WTC11 (cell line): ENCODE data around the gene TSHZ1.

Source experiments
- CBFB ChIP-seq: sonication (generic); formaldehyde crosslinking; IDR thresholded peaks from 2 replicates; pipeline ENCODE4 v1.8.1; 2022; ENCODE audit warnings: mild to moderate bottlenecking, low read depth, missing genetic modification reagents
- ELF4 ChIP-seq: sonication (generic); formaldehyde crosslinking; IDR thresholded peaks from 2 replicates; pipeline ENCODE4 v1.8.1; 2022; ENCODE audit warnings: low read depth, mild to moderate bottlenecking, moderate library complexity, missing genetic modification reagents
- NFE2L1 ChIP-seq: sonication (generic); formaldehyde crosslinking; IDR thresholded peaks from 2 replicates; pipeline ENCODE4 v1.8.1; 2023; ENCODE audit warnings: missing genetic modification reagents
- RELA ChIP-seq: sonication (generic); formaldehyde crosslinking; IDR thresholded peaks from 2 replicates; pipeline ENCODE4 v1.8.1; 2022; ENCODE audit warnings: missing genetic modification reagents, mild to moderate bottlenecking, borderline replicate concordance
- SMAD3 ChIP-seq: sonication (generic); formaldehyde crosslinking; IDR thresholded peaks from 2 replicates; pipeline ENCODE4 v1.8.0; 2022; ENCODE audit warnings: missing genetic modification reagents, mild to moderate bottlenecking, borderline replicate concordance
- SP1 ChIP-seq: sonication (generic); formaldehyde crosslinking; conservative IDR thresholded peaks from 2 replicates; pipeline ENCODE4 v1.8.1; 2022; ENCODE audit warnings: missing genetic modification reagents
- ZNF121 ChIP-seq: sonication (generic); formaldehyde crosslinking; IDR thresholded peaks from 2 replicates; pipeline ENCODE4 v1.8.0; 2023; ENCODE audit warnings: missing genetic modification reagents
- TF ChIP-seq, protein P1 (sequence below): sonication (generic); formaldehyde crosslinking; IDR thresholded peaks from 2 replicates; pipeline ENCODE4 v1.8.0; 2022; ENCODE audit warnings: missing genetic modification reagents
- TF ChIP-seq, protein P2 (sequence below): fragments of 200-600 bp; IDR thresholded peaks from 2 replicates; pipeline ENCODE4 v1.8.0; 2022; ENCODE audit warnings: antibody characterized with exemption
- TF ChIP-seq, protein P3 (sequence below): sonication (generic); formaldehyde crosslinking; IDR thresholded peaks from 2 replicates; pipeline ENCODE4 v1.8.0; 2022; ENCODE audit warnings: mild to moderate bottlenecking, missing genetic modification reagents
- TF ChIP-seq, protein P4 (sequence below): sonication (generic); formaldehyde crosslinking; IDR thresholded peaks from 2 replicates; pipeline ENCODE4 v1.8.0; 2022; ENCODE audit warnings: mild to moderate bottlenecking, missing genetic modification reagents
- TF ChIP-seq, protein P5 (sequence below): sonication (generic); formaldehyde crosslinking; IDR thresholded peaks from 2 replicates; pipeline ENCODE4 v1.8.1; 2023; ENCODE audit warnings: mild to moderate bottlenecking, missing genetic modification reagents, moderate library complexity
- TF ChIP-seq, protein P6 (sequence below): fragments of 250-450 bp; sonication (Bioruptor Pico); IDR thresholded peaks from 2 replicates; pipeline ENCODE4 v2.1.2; 2022; ENCODE audit warnings: mild to moderate bottlenecking, moderate library complexity

DNA sequence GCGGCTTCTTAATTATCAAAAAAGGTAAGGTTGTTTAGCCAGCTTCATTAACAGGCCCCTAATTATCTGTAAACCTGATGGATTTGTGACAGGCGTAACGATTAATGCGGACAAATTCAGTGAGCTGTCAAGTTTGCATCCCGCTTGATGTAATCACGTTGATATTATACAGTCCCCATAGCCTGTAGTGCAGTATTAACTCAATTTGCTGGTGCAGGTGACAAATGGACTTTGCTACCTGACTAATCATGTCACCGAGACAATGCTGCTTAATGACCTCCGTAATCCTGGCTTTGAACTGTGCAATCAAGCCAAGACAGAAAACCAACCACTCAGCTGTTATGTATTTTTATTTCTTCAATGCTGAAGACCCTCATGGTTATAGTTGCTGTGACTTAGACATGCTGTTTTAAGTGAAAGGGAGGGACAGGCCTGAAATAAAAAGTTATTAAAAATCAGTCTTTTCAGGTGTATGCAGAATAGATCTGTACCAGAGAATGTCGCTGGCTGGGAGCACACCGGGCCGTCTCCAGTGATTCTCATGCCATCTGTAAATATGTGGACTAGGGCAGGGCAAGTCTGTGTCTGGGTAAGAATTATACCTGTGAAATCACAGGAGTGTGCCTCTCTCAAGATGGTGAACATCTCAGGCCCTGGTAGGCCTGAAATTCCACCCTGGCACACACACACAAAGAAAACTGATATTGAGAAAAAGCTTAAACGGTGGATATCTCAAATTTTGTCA is 4.3 kb downstream of the TSHZ1 start:
- TF ChIP-seq, protein P1, sequence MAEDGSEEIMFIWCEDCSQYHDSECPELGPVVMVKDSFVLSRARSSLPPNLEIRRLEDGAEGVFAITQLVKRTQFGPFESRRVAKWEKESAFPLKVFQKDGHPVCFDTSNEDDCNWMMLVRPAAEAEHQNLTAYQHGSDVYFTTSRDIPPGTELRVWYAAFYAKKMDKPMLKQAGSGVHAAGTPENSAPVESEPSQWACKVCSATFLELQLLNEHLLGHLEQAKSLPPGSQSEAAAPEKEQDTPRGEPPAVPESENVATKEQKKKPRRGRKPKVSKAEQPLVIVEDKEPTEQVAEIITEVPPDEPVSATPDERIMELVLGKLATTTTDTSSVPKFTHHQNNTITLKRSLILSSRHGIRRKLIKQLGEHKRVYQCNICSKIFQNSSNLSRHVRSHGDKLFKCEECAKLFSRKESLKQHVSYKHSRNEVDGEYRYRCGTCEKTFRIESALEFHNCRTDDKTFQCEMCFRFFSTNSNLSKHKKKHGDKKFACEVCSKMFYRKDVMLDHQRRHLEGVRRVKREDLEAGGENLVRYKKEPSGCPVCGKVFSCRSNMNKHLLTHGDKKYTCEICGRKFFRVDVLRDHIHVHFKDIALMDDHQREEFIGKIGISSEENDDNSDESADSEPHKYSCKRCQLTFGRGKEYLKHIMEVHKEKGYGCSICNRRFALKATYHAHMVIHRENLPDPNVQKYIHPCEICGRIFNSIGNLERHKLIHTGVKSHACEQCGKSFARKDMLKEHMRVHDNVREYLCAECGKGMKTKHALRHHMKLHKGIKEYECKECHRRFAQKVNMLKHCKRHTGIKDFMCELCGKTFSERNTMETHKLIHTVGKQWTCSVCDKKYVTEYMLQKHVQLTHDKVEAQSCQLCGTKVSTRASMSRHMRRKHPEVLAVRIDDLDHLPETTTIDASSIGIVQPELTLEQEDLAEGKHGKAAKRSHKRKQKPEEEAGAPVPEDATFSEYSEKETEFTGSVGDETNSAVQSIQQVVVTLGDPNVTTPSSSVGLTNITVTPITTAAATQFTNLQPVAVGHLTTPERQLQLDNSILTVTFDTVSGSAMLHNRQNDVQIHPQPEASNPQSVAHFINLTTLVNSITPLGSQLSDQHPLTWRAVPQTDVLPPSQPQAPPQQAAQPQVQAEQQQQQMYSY (CRISPR knock-in tag): no peak
- TF ChIP-seq ZNF121 (no peak), ELF4 (CRISPR knock-in tag) (no peak), SP1 (CRISPR knock-in tag) (no peak), CBFB (no peak), SMAD3 (no peak), RELA (CRISPR knock-in tag) (no peak), NFE2L1 (no peak)
- TF ChIP-seq, protein P2, sequence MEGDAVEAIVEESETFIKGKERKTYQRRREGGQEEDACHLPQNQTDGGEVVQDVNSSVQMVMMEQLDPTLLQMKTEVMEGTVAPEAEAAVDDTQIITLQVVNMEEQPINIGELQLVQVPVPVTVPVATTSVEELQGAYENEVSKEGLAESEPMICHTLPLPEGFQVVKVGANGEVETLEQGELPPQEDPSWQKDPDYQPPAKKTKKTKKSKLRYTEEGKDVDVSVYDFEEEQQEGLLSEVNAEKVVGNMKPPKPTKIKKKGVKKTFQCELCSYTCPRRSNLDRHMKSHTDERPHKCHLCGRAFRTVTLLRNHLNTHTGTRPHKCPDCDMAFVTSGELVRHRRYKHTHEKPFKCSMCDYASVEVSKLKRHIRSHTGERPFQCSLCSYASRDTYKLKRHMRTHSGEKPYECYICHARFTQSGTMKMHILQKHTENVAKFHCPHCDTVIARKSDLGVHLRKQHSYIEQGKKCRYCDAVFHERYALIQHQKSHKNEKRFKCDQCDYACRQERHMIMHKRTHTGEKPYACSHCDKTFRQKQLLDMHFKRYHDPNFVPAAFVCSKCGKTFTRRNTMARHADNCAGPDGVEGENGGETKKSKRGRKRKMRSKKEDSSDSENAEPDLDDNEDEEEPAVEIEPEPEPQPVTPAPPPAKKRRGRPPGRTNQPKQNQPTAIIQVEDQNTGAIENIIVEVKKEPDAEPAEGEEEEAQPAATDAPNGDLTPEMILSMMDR: no peak
- TF ChIP-seq, protein P3, sequence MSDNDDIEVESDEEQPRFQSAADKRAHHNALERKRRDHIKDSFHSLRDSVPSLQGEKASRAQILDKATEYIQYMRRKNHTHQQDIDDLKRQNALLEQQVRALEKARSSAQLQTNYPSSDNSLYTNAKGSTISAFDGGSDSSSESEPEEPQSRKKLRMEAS (CRISPR knock-in tag): no peak
- TF ChIP-seq, protein P4, sequence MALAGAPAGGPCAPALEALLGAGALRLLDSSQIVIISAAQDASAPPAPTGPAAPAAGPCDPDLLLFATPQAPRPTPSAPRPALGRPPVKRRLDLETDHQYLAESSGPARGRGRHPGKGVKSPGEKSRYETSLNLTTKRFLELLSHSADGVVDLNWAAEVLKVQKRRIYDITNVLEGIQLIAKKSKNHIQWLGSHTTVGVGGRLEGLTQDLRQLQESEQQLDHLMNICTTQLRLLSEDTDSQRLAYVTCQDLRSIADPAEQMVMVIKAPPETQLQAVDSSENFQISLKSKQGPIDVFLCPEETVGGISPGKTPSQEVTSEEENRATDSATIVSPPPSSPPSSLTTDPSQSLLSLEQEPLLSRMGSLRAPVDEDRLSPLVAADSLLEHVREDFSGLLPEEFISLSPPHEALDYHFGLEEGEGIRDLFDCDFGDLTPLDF: no peak
- TF ChIP-seq, protein P5, sequence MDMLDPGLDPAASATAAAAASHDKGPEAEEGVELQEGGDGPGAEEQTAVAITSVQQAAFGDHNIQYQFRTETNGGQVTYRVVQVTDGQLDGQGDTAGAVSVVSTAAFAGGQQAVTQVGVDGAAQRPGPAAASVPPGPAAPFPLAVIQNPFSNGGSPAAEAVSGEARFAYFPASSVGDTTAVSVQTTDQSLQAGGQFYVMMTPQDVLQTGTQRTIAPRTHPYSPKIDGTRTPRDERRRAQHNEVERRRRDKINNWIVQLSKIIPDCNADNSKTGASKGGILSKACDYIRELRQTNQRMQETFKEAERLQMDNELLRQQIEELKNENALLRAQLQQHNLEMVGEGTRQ: no peak
- TF ChIP-seq, protein P6, sequence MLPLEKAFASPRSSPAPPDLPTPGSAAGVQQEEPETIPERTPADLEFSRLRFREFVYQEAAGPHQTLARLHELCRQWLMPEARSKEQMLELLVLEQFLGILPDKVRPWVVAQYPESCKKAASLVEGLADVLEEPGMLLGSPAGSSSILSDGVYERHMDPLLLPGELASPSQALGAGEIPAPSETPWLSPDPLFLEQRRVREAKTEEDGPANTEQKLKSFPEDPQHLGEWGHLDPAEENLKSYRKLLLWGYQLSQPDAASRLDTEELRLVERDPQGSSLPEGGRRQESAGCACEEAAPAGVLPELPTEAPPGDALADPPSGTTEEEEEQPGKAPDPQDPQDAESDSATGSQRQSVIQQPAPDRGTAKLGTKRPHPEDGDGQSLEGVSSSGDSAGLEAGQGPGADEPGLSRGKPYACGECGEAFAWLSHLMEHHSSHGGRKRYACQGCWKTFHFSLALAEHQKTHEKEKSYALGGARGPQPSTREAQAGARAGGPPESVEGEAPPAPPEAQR (CRISPR knock-in tag): no peak
